Trophoblast cell (in vitro differentiated cells and primary cell): ENCODE measurements around the gene PCK2.

Experiments used
- DNase-seq, 2 donors: peaks; one replicate each; pipeline ENCODE4 v3.0.0-alpha.2; 2016
- H2AFZ ChIP-seq: 2 replicates; pipeline ENCODE4 v1.6.1; 2013; ENCODE audit warnings: low read length, moderate library complexity, mild to moderate bottlenecking; ENCODE audit not compliant: insufficient read depth, poor library complexity
- H2AK5ac ChIP-seq: 2 replicates; pipeline ENCODE4 v1.6.1; 2013; ENCODE audit warnings: mild to moderate bottlenecking, low read length
- H2BK120ac ChIP-seq: 2 replicates; pipeline ENCODE4 v1.6.1; 2013; ENCODE audit warnings: low read length, mild to moderate bottlenecking, moderate library complexity; ENCODE audit not compliant: insufficient read depth, poor library complexity
- H2BK12ac ChIP-seq: 2 replicates; pipeline ENCODE4 v1.6.1; 2013; ENCODE audit warnings: mild to moderate bottlenecking, low read length, moderate library complexity
- H2BK5ac ChIP-seq: 2 replicates; pipeline ENCODE4 v1.6.1; 2013; ENCODE audit warnings: low read length, low read depth, moderate library complexity, mild to moderate bottlenecking; ENCODE audit not compliant: poor library complexity
- H3K14ac ChIP-seq: 2 replicates; pipeline ENCODE4 v1.6.1; 2013; ENCODE audit warnings: mild to moderate bottlenecking, low read length
- H3K18ac ChIP-seq: 2 replicates; pipeline ENCODE4 v1.6.1; 2013; ENCODE audit warnings: mild to moderate bottlenecking, low read length
- H3K23ac ChIP-seq: 2 replicates; pipeline ENCODE4 v1.6.1; 2013; ENCODE audit warnings: low read length
- H3K27ac ChIP-seq: 2 replicates; pipeline ENCODE4 v1.5.1; 2013; ENCODE audit warnings: low read depth, mild to moderate bottlenecking, inconsistent platforms, low read length, moderate library complexity
- H3K27me3 ChIP-seq: 2 replicates; pipeline ENCODE4 v1.6.1; 2013; ENCODE audit warnings: inconsistent platforms, mild to moderate bottlenecking, low read length, moderate library complexity; ENCODE audit not compliant: insufficient read depth
- H3K36me3 ChIP-seq, 2 experiments: 1 replicate in 1 of 2; 2 replicates in 1 of 2; pipeline ENCODE4 v1.6.1; 2013; ENCODE audit warnings: low read length in 2 of 2, mild to moderate bottlenecking in 2 of 2, moderate library complexity in 1 of 2; ENCODE audit not compliant: insufficient read depth in 2 of 2, control insufficient read depth in 1 of 2
- H3K4ac ChIP-seq: 2 replicates; pipeline ENCODE4 v1.6.1; 2013; ENCODE audit warnings: low read depth, mild to moderate bottlenecking, low read length, moderate library complexity
- H3K4me1 ChIP-seq, 2 experiments: 1 replicate in 1 of 2; 2 replicates in 1 of 2; pipeline ENCODE4 v1.6.1; 2013; ENCODE audit warnings: low read length in 2 of 2, mild to moderate bottlenecking in 2 of 2, moderate library complexity in 1 of 2; ENCODE audit not compliant: insufficient read depth in 2 of 2, control insufficient read depth in 1 of 2
- H3K4me2 ChIP-seq: 2 replicates; pipeline ENCODE4 v1.6.1; 2013; ENCODE audit warnings: inconsistent platforms, mild to moderate bottlenecking, low read length, moderate library complexity
- H3K4me3 ChIP-seq: 2 replicates; pipeline ENCODE4 v1.5.1; 2013; ENCODE audit warnings: mild to moderate bottlenecking, low read depth, low read length, inconsistent platforms
- H3K79me1 ChIP-seq: one replicate; pipeline ENCODE4 v1.6.1; 2013; ENCODE audit warnings: low read length
- H3K79me2 ChIP-seq: 2 replicates; pipeline ENCODE4 v1.6.1; 2013; ENCODE audit warnings: low read length, mild to moderate bottlenecking; ENCODE audit not compliant: control insufficient read depth, insufficient read depth, poor library complexity
- H3K9ac ChIP-seq: 2 replicates; pipeline ENCODE4 v1.6.1; 2013; ENCODE audit warnings: mild to moderate bottlenecking, low read length
- H3K9me3 ChIP-seq: 2 replicates; pipeline ENCODE4 v1.6.1; 2013; ENCODE audit warnings: low read depth, mild to moderate bottlenecking, control low read depth, inconsistent platforms, low read length; ENCODE audit not compliant: insufficient read depth
- H4K12ac ChIP-seq: 2 replicates; pipeline ENCODE4 v1.6.1; 2013; ENCODE audit warnings: low read depth, mild to moderate bottlenecking, low read length, moderate library complexity
- H4K8ac ChIP-seq: 2 replicates; pipeline ENCODE4 v1.6.1; 2013; ENCODE audit warnings: low read depth, mild to moderate bottlenecking, low read length, moderate library complexity
- H4K91ac ChIP-seq: one replicate; pipeline ENCODE4 v1.6.1; 2013; ENCODE audit warnings: low read depth, mild to moderate bottlenecking, low read length, moderate library complexity
- WGBS: extraction: QIAGEN DNeasy Blood & Tissue Kit; methylation state at CpG from one replicate; pipeline ENCODE4 v1.1.7; 2013; ENCODE audit warnings: missing lambda C conversion rate; ENCODE audit not compliant: insufficient read length, insufficient coverage; ENCODE audit errors: extremely low coverage; 5-methylcytosine and 5-hydroxymethylcytosine counted together

PCK2 gene

DNA sequence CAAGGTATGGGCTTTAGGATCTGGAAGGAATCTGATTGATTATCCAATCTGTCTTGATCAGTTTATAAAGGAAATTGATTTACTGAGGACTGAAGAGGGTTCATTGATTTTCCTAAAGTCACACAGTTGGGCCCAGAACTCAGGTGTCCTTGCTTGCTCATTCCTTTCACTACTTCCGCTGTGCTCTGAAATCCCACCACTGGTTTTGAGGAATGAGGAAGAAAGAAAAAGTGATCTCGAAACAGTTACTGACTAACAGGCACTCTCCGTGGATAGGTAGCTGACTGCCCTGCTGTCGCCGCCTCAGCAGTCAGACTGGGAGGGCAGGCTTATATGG is 36.2 kb downstream of the PCK2 start, which contains the start of gene FITM1:
TSS of gene FITM1 (plus strand) at position 280 of the 337 bp plus-strand sequence. CDS start 905 bp downstream, outside the sequence.
- Histone ChIP-seq H4K8ac (no peak within 1 kb of the TSS), H3K23ac (no peak within 1 kb of the TSS), H3K18ac (no peak within 1 kb of the TSS), H3K79me1 (no peaks in the 10 kb centered on the region), H3K4ac (no peak within 1 kb of the TSS), H3K4me2 (no peak within 1 kb of the TSS), H3K27ac (no peak within 1 kb of the TSS), H3K9me3 (no peaks in the 10 kb centered on the region), H3K4me3 (no peak within 1 kb of the TSS), H2AK5ac (no peak within 1 kb of the TSS), H3K79me2 (no peaks in the 10 kb centered on the region), H3K14ac (no peak within 1 kb of the TSS), H3K9ac (no peak within 1 kb of the TSS), H3K36me3 (no peaks in the 10 kb centered on the region), H3K27me3 (no peaks in the 10 kb centered on the region), H4K12ac (no peak within 1 kb of the TSS), H2BK5ac (no peak within 1 kb of the TSS), H4K91ac (no peak within 1 kb of the TSS), H3K4me1 (peaks cover 0 to 2% of the 10 kb centered on the region in 2 experiments), H2BK120ac (no peak within 1 kb of the TSS), H2BK12ac (no peak within 1 kb of the TSS), H2AFZ (no peak within 1 kb of the TSS)
- no CpG with 5 or more reads among the region's 5 CpGs for WGBS
- DNase-seq, result no peak

DNA sequence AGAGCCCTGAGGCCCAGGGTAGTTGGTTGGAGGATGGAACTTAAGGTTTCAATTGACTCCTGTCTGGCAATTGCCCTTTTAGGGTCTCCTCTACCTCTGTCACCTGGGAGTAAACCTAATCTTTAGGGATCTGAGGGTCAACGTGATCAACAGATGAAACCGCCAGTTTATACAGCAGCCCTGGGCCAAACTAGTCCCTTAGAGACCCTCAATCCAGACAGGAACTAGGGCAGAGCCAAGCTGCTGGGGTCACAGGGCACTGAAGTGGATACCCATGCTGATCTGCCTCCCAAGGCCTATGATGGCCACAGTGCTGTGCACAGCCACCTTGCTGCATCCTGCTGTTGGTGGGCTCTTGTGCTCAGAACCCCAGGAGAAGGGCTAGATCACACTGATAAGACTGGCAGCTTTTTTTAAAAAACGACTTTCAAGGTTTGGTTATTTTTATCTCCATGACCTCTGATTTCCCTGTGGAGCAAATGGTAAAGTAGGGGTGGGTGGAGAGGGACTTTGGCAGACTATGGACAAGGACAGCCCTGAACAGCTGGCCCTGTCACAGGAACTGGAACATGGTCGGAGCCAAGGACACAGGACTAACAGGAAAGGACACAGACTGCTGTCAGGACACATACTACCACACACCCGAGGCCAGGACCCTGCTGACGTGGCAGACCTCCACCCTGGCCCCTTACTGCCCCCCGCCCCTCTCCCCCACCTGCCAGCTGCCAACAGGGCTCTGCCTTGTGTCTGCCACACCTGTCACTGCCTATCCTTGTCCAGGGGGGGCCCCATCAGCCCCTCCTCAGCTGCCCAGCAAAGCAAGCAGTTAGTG is 36.8 kb downstream of the PCK2 start:
- Histone ChIP-seq H4K91ac (no peak overlapping the region), H2AK5ac (no peak overlapping the region), H2BK5ac (no peak overlapping the region), H3K4me1 (peaks cover 0 to 4% of the 10 kb centered on the region in 2 experiments), H4K12ac (no peak overlapping the region), H3K79me2 (no peaks in the 10 kb centered on the region), H3K4me3 (no peak overlapping the region), H3K9ac (no peak overlapping the region), H2AFZ (no peak overlapping the region), H3K4me2 (no peak overlapping the region), H3K27ac (no peak overlapping the region), H2BK120ac (no peak overlapping the region), H4K8ac (no peak overlapping the region), H3K27me3 (no peaks in the 10 kb centered on the region), H3K4ac (no peak overlapping the region), H2BK12ac (no peak overlapping the region), H3K36me3 (no peaks in the 10 kb centered on the region), H3K23ac (no peak overlapping the region), H3K9me3 (no peaks in the 10 kb centered on the region), H3K18ac (no peak overlapping the region), H3K79me1 (no peaks in the 10 kb centered on the region), H3K14ac (no peak overlapping the region)
- no CpG with 5 or more reads among the region's 7 CpGs for WGBS
- DNase-seq, result no peak

- DNase-seq, result no peak
- Histone ChIP-seq H3K9ac (no peak overlapping the region), H3K79me1 (peaks cover 5% of the 10 kb centered on the region), H2BK5ac (no peak overlapping the region), H4K8ac (no peak overlapping the region), H3K79me2 (peaks cover 3% of the 10 kb centered on the region), H3K18ac (no peak overlapping the region), H2BK12ac (no peak overlapping the region), H3K9me3 (no peaks in the 10 kb centered on the region), H2BK120ac (no peak overlapping the region), H3K36me3 (no peaks in the 10 kb centered on the region), H2AFZ (no peak overlapping the region), H3K14ac (no peak overlapping the region), H3K4ac (no peak overlapping the region), H3K27me3 (no peaks in the 10 kb centered on the region), H4K12ac (no peak overlapping the region), H4K91ac (no peak overlapping the region), H3K27ac (no peak overlapping the region), H3K4me2 (no peak overlapping the region), H3K23ac (no peak overlapping the region), H3K4me3 (no peak overlapping the region), H3K4me1 (peaks cover 3 to 6% of the 10 kb centered on the region in 2 experiments), H2AK5ac (no peak overlapping the region)
- no CpG with 5 or more reads among the region's 15 CpGs for WGBS
Observed at GRCh38 chr14:24131549-24131966, 37.4 kb downstream of the PCK2 start.

DNA sequence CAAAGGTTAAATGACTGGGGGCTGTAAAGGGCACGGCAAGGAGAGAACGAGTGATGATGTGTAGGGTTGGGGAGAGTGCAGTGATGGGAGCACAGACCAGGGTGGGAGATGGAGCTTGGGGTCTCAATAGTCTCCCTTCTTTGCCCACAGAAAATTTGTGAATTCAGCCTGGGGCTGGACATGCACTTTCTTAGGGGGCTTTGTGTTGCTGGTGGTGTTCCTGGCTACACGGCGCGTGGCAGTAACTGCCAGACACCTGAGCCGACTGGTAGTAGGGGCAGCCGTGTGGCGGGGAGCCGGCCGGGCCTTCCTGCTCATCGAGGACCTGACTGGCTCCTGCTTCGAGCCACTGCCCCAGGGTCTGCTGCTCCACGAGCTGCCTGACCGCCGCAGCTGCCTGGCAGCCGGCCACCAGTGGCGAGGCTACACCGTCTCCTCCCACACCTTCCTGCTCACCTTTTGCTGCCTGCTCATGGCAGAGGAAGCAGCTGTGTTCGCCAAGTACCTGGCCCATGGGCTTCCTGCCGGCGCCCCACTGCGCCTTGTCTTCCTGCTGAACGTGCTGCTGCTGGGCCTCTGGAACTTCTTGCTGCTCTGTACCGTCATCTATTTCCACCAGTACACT is 38.1 kb downstream of the PCK2 start:
- H3K9ac ChIP-seq, result no peak overlapping the region
- H3K4ac ChIP-seq, result no peak overlapping the region
- H2BK12ac ChIP-seq, result no peak overlapping the region
- DNase-seq, result no peak
- peaks cover 5% of the 10 kb centered on the region for H3K79me1 ChIP-seq
- no peak overlapping the region for H3K18ac ChIP-seq
- H3K4me2 ChIP-seq, result no peak overlapping the region
- H4K91ac ChIP-seq, result no peak overlapping the region
- no peak overlapping the region for H2BK120ac ChIP-seq
- H3K9me3 ChIP-seq, result no peaks in the 10 kb centered on the region
- H4K8ac ChIP-seq, result no peak overlapping the region
- no peak overlapping the region for H2BK5ac ChIP-seq
- H3K4me1 ChIP-seq, result peaks cover 6 to 10% of the 10 kb centered on the region in 2 experiments
- no peak overlapping the region for H2AK5ac ChIP-seq
- H3K79me2 ChIP-seq, result peaks cover 3% of the 10 kb centered on the region
- no peaks in the 10 kb centered on the region for H3K27me3 ChIP-seq
- H3K23ac ChIP-seq, result no peak overlapping the region
- WGBS, result no CpG with 5 or more reads among the region's 24 CpGs
- H3K27ac ChIP-seq, result no peak overlapping the region
- no peak overlapping the region for H3K14ac ChIP-seq
- H3K4me3 ChIP-seq, result no peak overlapping the region
- no peak overlapping the region for H4K12ac ChIP-seq
- H2AFZ ChIP-seq, result no peak overlapping the region
- no peaks in the 10 kb centered on the region for H3K36me3 ChIP-seq
